HepG2 (cell line): ENCODE data around the gene NRSN2. TPM values are rescaled to one million over a fixed set of nuclear protein-coding genes. Genes with fewer than 3 reads are reported as not detected.

Experiments
- GATAD2A ChIP-seq: IDR thresholded peaks from 2 replicates; pipeline ENCODE4 v1.6.1; 2016
- JUND ChIP-seq: sonication (generic); formaldehyde crosslinking; IDR thresholded peaks from 2 replicates; pipeline ENCODE4 v1.8.0; 2022; ENCODE audit warnings: mild to moderate bottlenecking, missing genetic modification reagents
- KMT2B ChIP-seq: IDR thresholded peaks from 2 replicates; pipeline ENCODE4 v1.6.1; 2016; ENCODE audit warnings: missing genetic modification reagents, missing compliant biosample characterization
- NCOA1 ChIP-seq: sonication (generic); formaldehyde crosslinking; IDR thresholded peaks from 2 replicates; pipeline ENCODE4 v1.9.0; 2021; ENCODE audit warnings: missing genetic modification reagents
- NFATC3 ChIP-seq: sonication (generic); formaldehyde crosslinking; IDR thresholded peaks from 2 replicates; pipeline ENCODE4 v1.5.1; 2020; ENCODE audit warnings: mild to moderate bottlenecking, missing genetic modification reagents
- PAF1 ChIP-seq: IDR thresholded peaks from 2 replicates; pipeline ENCODE4 v1.6.1; 2016; ENCODE audit warnings: missing genetic modification reagents, missing compliant biosample characterization
- SNAPC2 ChIP-seq: sonication (generic); formaldehyde crosslinking; IDR thresholded peaks from 2 replicates; pipeline ENCODE4 v1.8.1; 2022; ENCODE audit warnings: mild to moderate bottlenecking, missing genetic modification reagents
- ZBTB3 ChIP-seq: sonication (generic); formaldehyde crosslinking; IDR thresholded peaks from 2 replicates; pipeline ENCODE4 v1.4.0; 2020; ENCODE audit warnings: low read depth, mild to moderate bottlenecking, moderate library complexity, missing genetic modification reagents, borderline replicate concordance
- ZNF12 ChIP-seq: sonication (generic); formaldehyde crosslinking; IDR thresholded peaks from 2 replicates; pipeline ENCODE4 v1.5.0; 2020; ENCODE audit warnings: missing genetic modification reagents
- ZNF274 ChIP-seq: sonication (generic); formaldehyde crosslinking; IDR thresholded peaks from 2 replicates; pipeline ENCODE4 v1.5.1; 2020; ENCODE audit warnings: mild to moderate bottlenecking, missing genetic modification reagents
- ZNF337 ChIP-seq: sonication (generic); formaldehyde crosslinking; IDR thresholded peaks from 2 replicates; pipeline ENCODE4 v1.5.1; 2020; ENCODE audit warnings: missing genetic modification reagents, low read depth, mild to moderate bottlenecking, borderline replicate concordance
- ZNF672 ChIP-seq: sonication (generic); formaldehyde crosslinking; IDR thresholded peaks from 2 replicates; pipeline ENCODE4 v1.8.1; 2022; ENCODE audit warnings: missing genetic modification reagents
- ZNF781 ChIP-seq: sonication (generic); formaldehyde crosslinking; IDR thresholded peaks from 2 replicates; pipeline ENCODE4 v1.5.1; 2020; ENCODE audit warnings: borderline replicate concordance, mild to moderate bottlenecking, missing genetic modification reagents; ENCODE audit errors: not compliant biosample characterization
- ZSCAN30 ChIP-seq: sonication (generic); formaldehyde crosslinking; IDR thresholded peaks from 2 replicates; pipeline ENCODE4 v1.5.0; 2020; ENCODE audit warnings: mild to moderate bottlenecking, missing genetic modification reagents
- polyA plus RNA-seq, 8 experiments: library from polyadenylated mRNA; depleted of rRNA in 3 of 8; stranded (reverse) in 7 of 8; unstranded in 1 of 8; fragments of >200 nt; fragmentation: Illumina TruSeq in 4 of 8; extraction: Trizol in 4 of 8; gene quantifications; 2 replicates each; pipeline versions ENCODE4 v1.2.1 to v1.2.3, GENCODE V29; 2011 to 2016; ENCODE audit warnings: low read depth in 4 of 8, missing spikeins in 1 of 8, mixed read lengths in 1 of 8; ENCODE audit not compliant: insufficient read depth in 1 of 8
- total RNA-seq, 5 experiments: library from RNA; depleted of rRNA; stranded (reverse); fragments of >200 nt; fragmentation: Illumina TruSeq; extraction: Trizol; gene quantifications; 2 replicates each; pipeline ENCODE4 v1.2.3, GENCODE V29; 2016; ENCODE audit warnings: low read depth in 1 of 5
- TF ChIP-seq, protein P1 (sequence below): sonication (generic); formaldehyde crosslinking; conservative IDR thresholded peaks from 2 replicates; pipeline ENCODE4 v1.8.0; 2022; ENCODE audit warnings: low read depth, missing genetic modification reagents
- TF ChIP-seq, protein P2 (sequence below): sonication (generic); formaldehyde crosslinking; conservative IDR thresholded peaks from 2 replicates; pipeline ENCODE4 v1.4.0; 2020; ENCODE audit warnings: mild to moderate bottlenecking, missing genetic modification reagents, moderate library complexity
- TF ChIP-seq, protein P3 (sequence below): sonication (generic); formaldehyde crosslinking; IDR thresholded peaks from 2 replicates; pipeline ENCODE4 v1.8.0; 2022; ENCODE audit warnings: mild to moderate bottlenecking, missing genetic modification reagents, borderline replicate concordance
- TF ChIP-seq, protein P4 (sequence below): IDR thresholded peaks from 2 replicates; pipeline ENCODE4 v1.6.1; 2016; ENCODE audit warnings: mild to moderate bottlenecking, missing biosample characterization, missing genetic modification reagents
- TF ChIP-seq, protein P5 (sequence below): sonication (generic); formaldehyde crosslinking; IDR thresholded peaks from 2 replicates; pipeline ENCODE4 v1.5.1; 2020; ENCODE audit warnings: missing genetic modification reagents, mild to moderate bottlenecking, borderline replicate concordance
- TF ChIP-seq, protein P6 (sequence below): sonication (generic); formaldehyde crosslinking; IDR thresholded peaks from 2 replicates; pipeline ENCODE4 v1.8.1; 2023; ENCODE audit warnings: missing genetic modification reagents, mild to moderate bottlenecking, borderline replicate concordance

NRSN2 gene
- total and polyA plus RNA-seq, 2 of the 13 experiments (the other 11 are each of a cell fraction or from before 2014, with no cell fraction given): 32.3 to 49.4 TPM

DNA sequence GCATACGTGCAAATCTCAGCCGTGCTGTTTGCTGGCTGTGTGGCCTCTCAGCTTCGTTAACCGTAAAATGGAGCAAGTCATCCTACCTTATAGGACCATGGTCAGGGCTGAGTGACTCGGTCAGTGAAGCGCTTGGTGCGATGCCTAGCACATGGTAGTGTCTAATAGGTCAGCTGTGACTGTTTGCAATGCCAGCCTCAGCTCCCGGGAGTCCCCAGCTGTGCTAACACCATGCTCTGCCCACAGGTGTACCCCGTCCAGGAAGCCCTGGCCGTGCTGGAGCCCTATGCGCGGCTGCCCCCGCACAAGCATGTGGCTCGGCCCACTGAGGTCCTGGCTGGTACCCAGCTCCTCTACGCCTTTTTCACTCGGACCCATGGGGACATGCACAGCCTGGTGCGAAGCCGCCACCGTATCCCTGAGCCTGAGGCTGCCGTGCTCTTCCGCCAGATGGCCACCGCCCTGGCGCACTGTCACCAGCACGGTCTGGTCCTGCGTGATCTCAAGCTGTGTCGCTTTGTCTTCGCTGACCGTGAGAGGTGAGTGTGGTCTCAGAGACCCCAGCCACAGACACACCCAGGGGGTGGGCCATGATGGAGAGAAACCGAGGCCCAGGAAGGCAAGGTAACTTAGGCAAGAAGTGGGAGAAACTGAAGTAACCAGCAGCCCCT, 44.3 kb downstream of the NRSN2 start (continued):
- TF ChIP-seq, protein P1, sequence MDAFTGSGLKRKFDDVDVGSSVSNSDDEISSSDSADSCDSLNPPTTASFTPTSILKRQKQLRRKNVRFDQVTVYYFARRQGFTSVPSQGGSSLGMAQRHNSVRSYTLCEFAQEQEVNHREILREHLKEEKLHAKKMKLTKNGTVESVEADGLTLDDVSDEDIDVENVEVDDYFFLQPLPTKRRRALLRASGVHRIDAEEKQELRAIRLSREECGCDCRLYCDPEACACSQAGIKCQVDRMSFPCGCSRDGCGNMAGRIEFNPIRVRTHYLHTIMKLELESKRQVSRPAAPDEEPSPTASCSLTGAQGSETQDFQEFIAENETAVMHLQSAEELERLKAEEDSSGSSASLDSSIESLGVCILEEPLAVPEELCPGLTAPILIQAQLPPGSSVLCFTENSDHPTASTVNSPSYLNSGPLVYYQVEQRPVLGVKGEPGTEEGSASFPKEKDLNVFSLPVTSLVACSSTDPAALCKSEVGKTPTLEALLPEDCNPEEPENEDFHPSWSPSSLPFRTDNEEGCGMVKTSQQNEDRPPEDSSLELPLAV (CRISPR knock-in tag): no peak
- TF ChIP-seq PAF1 (CRISPR knock-in tag): 0 out of 2 replicates have a peak, but pooled peaks have one; percentile 71
- TF ChIP-seq, protein P2, sequence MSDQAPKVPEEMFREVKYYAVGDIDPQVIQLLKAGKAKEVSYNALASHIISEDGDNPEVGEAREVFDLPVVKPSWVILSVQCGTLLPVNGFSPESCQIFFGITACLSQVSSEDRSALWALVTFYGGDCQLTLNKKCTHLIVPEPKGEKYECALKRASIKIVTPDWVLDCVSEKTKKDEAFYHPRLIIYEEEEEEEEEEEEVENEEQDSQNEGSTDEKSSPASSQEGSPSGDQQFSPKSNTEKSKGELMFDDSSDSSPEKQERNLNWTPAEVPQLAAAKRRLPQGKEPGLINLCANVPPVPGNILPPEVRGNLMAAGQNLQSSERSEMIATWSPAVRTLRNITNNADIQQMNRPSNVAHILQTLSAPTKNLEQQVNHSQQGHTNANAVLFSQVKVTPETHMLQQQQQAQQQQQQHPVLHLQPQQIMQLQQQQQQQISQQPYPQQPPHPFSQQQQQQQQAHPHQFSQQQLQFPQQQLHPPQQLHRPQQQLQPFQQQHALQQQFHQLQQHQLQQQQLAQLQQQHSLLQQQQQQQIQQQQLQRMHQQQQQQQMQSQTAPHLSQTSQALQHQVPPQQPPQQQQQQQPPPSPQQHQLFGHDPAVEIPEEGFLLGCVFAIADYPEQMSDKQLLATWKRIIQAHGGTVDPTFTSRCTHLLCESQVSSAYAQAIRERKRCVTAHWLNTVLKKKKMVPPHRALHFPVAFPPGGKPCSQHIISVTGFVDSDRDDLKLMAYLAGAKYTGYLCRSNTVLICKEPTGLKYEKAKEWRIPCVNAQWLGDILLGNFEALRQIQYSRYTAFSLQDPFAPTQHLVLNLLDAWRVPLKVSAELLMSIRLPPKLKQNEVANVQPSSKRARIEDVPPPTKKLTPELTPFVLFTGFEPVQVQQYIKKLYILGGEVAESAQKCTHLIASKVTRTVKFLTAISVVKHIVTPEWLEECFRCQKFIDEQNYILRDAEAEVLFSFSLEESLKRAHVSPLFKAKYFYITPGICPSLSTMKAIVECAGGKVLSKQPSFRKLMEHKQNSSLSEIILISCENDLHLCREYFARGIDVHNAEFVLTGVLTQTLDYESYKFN (CRISPR knock-in tag): no peak
- 0 out of 2 replicates have a peak, but pooled peaks have one; percentile 11 for TF ChIP-seq ZNF672 (CRISPR knock-in tag)
- no peak for TF ChIP-seq KMT2B (CRISPR knock-in tag)
- TF ChIP-seq NCOA1: no peak
- no peak for TF ChIP-seq ZNF337 (CRISPR knock-in tag)
- no peak for TF ChIP-seq JUND (CRISPR knock-in tag)
- TF ChIP-seq, protein P3, sequence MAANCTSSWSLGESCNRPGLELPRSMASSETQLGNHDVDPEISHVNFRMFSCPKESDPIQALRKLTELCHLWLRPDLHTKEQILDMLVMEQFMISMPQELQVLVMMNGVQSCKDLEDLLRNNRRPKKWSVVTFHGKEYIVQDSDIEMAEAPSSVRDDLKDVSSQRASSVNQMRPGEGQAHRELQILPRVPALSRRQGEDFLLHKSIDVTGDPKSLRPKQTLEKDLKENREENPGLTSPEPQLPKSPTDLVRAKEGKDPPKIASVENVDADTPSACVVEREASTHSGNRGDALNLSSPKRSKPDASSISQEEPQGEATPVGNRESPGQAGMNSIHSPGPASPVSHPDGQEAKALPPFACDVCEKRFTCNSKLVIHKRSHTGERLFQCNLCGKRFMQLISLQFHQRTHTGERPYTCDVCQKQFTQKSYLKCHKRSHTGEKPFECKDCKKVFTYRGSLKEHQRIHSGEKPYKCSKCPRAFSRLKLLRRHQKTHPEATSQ (CRISPR knock-in tag): no peak
- TF ChIP-seq, protein P4, sequence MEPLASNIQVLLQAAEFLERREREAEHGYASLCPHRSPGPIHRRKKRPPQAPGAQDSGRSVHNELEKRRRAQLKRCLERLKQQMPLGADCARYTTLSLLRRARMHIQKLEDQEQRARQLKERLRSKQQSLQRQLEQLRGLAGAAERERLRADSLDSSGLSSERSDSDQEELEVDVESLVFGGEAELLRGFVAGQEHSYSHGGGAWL (CRISPR knock-in tag): peak; percentile 47; the same call in 1 of the 2 replicates
- TF ChIP-seq ZNF274 (CRISPR knock-in tag): no peak
- TF ChIP-seq, protein P5, sequence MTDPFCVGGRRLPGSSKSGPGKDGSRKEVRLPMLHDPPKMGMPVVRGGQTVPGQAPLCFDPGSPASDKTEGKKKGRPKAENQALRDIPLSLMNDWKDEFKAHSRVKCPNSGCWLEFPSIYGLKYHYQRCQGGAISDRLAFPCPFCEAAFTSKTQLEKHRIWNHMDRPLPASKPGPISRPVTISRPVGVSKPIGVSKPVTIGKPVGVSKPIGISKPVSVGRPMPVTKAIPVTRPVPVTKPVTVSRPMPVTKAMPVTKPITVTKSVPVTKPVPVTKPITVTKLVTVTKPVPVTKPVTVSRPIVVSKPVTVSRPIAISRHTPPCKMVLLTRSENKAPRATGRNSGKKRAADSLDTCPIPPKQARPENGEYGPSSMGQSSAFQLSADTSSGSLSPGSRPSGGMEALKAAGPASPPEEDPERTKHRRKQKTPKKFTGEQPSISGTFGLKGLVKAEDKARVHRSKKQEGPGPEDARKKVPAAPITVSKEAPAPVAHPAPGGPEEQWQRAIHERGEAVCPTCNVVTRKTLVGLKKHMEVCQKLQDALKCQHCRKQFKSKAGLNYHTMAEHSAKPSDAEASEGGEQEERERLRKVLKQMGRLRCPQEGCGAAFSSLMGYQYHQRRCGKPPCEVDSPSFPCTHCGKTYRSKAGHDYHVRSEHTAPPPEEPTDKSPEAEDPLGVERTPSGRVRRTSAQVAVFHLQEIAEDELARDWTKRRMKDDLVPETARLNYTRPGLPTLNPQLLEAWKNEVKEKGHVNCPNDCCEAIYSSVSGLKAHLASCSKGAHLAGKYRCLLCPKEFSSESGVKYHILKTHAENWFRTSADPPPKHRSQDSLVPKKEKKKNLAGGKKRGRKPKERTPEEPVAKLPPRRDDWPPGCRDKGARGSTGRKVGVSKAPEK (CRISPR knock-in tag): no peak
- TF ChIP-seq ZNF12 (CRISPR knock-in tag): no peak
- no peak for TF ChIP-seq ZSCAN30 (CRISPR knock-in tag)
- no peak for TF ChIP-seq NFATC3 (CRISPR knock-in tag)
- TF ChIP-seq, protein P6, sequence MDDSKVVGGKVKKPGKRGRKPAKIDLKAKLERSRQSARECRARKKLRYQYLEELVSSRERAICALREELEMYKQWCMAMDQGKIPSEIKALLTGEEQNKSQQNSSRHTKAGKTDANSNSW: no peak
- TF ChIP-seq GATAD2A: no peak
- TF ChIP-seq ZNF781 (CRISPR knock-in tag): no peak
- TF ChIP-seq ZBTB3 (CRISPR knock-in tag): no peak
- no peak for TF ChIP-seq SNAPC2 (CRISPR knock-in tag)
